CMK (cell line): Measurements from ENCODE around the gene B3GAT1.

Experiments used
- DNase-seq: peaks from one replicate; pipeline ENCODE4 v3.0.0-alpha.2; 2010; ENCODE audit warnings: low read depth

The B3GAT1 gene

DNA sequence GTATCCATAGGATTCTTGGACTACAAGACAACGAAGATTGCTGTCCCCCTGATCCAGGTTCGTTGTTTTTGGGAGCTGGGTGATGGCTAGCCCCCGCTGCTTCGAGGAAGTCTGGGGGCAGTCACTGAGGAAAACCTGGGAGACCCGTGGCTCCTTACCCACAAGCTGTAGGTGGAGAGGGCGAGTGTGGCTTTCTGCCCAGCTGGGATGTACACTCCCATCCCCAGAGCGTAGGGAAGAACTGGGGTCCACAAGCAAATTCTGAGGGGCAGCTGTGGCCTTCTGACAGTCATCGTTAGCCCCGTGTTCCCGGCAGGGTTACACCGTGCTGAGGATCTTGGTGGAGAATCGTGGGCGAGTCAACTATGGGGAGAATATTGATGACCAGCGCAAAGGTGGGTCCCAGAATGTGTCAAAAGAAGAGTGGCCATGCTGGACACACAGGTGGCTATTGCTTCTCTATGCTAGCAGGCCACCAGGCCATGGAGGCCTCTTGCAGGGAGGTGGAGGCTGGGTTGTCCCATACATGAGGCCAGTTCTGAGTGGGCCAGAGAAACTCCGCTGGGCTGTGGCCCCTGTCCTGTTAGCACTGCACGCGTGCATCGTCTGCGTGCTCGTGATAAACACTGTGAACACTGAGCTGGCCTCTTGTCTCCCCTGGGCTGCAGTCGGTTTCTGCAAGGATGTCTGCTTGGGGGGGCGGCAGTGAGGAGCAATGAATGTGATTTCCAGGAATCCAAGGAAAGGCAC lies 40.4 kb downstream of the B3GAT1 start:
- DNase-seq, result no peak

DNA sequence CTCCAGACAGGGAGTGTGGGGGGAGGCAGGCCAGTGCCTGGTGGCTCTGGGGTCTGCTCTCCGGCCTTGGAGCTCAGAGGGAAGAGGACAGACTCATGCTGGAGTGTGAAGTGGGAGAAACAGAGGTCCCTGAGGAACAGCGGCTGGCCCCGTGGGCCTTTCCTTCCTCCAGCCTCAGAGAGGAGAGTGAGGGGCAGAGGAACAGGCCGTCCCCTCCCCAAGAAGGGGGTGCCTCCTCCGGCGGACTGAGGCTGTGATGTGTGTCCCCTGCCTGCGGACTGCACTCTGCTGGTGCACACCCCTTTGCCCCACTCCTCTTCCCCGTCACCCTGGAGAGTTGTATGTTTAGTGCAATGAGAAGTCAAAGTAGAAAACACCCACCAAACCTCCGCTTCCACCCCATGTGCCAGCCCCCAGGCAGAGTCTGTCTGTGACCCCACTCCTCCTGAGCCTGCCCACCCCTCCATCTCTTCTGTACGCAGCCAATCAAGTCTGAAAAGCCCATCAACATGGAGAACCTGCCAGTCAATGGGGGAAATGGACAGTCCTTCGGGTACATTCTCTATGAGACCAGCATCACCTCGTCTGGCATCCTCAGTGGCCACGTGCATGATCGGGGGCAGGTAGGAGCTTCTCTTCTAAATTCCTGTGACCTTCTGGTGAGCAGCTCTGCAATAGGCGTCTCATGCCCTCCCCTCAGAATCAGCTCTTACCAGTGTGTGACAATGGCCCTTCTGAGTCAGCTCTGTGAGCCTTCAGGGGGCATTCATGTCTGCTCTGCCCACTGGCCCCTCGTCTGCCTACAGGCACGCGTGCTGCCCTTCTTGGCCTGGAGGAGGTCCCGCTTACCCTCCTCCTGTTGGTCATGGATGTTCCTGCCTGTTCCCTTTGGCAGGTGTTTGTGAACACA lies 41.3 kb downstream of the B3GAT1 start:
- DNase-seq, result no peak

DNA sequence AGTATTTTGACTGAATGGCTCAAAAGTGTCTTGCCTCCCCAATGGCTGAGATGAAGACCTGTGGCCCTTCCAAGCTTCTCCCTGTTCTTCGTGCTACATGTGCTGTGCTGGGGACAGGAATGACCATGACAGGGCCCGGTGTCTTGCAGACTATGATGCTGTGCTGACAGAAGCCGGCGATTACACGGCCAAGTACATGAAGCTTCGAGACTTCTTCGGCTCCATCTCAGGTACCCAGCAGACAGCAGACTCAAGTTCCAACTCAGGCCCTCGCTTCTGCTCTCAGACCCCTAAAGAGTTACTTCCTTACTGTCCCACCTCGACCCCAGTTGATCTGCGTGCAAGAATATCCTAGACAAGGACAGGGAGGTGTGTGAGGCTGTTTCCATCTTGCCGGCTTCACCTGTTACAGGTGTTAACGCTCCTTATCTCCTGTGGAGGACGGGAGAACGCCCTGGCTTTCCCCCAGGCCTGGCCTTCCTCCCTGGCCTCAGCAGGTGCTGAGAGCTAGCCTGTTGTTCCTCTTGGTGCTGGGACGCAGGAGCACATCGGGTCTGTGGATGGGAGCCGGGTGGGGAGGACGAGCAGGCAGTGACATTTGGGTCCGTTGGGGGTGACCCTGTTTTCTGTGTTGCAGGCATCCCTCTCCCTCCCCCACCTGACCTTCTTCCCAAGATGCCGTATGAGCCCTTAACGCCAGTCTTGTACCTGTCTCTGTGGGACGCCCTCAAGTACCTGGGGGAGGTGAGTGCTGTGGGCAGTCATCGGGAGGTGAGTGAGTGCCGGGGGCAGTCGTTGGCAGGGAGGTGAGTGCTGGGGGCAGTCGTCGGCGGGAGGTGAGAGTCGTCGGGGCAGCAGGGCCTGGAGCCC lies 42.2 kb downstream of the B3GAT1 start:
- no peak for DNase-seq

DNA sequence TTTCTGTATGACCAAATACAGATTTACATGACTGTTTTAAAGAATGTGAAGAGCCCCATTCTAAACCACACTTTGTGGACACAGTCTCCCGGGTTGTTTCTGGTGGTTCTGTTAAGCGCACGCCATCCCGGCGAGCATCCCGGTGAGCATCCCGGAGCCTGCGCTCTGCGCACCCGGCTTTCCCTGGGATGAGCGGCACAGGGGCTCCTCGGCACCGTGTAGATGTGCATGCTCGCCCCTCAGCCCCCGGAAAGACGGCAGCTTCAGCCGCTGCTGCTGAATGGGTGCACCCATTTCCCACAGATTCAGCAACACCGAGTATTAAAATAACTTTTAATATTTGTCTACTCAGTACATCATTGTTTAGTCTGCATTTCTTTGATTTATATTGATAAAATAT lies 44.3 kb downstream of the B3GAT1 start:
- DNase-seq, result no peak

DNA sequence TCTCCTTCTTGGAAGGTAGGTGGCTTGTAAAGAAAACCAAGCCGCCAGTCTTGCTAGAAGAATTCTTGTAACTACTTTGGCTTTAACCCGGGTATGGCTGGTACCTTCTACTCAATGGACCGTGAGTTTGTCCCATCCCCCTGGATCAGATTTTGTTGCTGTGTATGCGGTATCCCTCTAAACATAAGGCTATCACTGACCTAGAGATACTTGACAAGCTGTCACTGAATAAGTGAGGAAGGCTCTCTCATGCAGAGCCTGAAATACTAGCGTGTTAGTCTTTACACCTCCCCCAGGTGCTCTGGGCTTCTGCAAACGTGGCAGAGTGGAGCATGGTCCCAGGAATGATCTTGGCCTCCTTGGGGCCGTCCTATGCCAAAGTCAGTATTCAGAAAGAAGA lies 45.8 kb downstream of the B3GAT1 start:
- DNase-seq, result no peak

DNA sequence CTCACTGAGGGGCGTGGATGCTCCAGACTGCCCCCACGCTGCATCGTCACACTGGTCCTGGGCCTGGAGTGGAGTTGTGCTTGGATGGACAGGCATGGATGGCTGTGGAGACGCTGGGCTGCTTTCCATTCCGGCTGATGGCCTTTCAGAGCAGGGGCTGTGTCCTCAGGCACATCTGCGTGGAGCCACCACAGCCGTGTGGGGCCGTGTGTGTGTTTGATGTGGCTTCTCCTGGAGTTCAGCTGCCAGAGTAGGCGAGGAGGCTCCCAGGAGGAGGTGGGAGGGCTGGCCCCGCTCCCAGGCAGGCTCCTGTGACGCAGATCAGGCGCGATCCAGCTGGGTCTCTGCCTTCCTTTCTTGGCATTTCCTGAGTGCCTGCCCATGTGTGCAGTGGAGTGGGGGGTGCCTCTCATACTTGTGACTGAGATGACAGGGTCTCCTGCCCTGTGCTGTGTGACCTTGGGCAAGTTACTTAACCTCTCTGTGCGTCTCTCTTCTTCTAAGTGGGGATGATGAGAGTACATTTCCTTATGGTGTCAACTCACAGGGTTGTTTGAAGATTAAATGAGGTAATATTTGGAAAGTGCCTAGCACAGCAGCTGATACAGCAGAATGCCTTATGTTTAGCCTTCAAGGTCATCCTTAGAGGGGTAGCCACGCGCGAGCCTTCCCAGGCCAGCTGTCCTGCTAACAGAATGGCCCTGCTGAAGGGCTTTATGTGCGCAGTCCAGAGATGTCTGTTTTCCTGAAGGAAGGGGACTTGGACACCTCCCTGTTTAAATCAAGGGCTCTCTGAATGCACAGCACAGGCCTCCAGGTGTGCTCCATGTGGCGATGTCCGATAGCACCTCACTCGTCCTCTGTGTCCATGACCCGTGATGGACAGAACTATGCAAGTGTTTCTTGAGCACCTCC lies 46.8 kb downstream of the B3GAT1 start:
- no peak for DNase-seq

DNA sequence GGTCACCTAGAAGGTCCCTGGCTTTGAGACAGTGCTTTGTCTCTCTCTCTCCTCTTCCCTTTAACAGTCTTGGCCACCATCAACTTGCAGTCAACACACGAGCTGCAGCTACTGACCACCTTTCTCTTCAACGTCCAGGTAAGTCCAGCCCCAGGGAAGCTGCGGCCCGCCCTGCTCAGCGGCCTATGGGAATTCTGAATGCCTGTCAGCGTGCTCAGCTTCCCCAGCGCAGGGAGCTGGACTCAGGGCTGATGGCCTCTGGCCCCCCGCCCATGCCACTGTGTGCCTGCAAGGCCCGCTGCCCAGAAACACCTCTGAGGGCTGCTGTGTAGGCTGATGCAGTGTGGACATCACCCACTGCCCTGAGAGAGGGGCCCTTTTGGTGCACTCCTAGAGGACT lies 47.8 kb downstream of the B3GAT1 start:
- DNase-seq, result no peak

DNA sequence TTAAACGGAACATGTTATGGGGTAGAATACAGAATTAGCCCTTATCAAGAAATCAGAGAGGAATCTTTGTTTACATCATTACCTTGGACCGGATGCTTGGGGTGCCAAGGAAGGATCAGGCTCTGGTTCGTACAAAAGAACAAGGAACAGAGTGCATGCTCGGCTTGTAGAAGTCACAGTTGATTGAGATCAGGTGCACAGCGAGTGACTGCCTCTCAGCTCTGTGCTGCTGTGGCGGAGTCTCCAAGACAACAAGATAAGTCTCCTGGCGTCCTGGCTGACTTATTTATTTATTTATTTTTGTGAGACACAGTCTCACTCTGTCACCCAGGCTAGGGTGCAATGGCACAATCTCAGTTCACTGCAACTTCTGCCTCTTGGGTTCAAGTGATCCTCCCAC lies 48.5 kb downstream of the B3GAT1 start:
- no peak for DNase-seq

DNA sequence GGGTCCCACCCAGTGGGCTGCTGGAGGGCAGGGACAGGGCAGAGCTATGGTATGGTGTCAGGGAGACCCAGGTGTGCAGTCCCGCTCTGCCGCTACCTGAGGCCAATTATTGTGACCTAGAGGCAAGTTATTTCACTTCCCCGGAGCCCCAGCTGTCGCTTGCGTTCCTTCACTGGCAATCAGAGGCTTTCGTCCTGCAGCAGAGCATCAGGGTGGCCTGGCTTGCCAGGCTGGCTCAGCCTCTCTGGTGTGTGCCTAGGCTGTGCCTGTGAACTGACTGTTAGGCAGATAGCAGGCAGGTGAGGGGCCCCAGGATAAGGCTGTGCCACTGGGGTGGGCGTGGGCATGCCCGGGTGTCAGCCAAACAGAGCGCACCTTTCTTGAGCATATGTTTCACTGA lies 48.9 kb downstream of the B3GAT1 start:
- no peak for DNase-seq

DNA sequence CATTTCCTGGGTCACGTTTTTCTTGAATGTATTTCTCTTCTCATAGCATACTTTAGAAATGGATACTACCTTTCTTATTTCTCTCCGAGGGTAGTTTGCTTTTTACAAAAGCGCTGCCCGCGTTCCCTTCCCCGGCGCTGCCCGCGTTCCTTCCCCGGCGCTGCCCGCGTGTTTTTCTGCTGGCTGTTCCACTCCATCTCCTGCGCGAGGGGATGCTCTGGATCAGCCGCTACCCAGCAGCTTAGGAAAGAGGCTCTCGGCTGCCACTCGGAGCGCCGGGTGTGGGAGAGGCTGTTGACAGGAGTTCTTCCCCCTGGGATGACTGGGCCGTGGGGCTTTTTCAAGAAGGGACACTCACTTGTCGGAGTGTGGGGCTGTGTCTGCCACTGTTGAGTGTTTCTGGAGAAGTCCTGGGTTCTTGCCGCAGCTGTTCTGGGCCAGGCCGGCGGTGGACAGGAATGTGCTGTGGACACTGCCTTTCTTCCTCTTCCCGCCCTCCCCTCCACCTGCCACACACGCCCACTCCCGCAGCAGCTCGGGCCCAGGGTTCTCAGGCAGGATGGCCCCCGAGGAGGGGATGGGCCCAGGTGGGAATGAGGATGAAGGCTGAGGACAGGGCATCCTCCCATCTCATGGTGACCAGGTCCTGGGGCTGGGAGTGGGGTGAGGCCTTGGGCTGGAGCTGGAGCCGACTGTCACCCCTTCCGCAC lies 49.7 kb downstream of the B3GAT1 start:
- DNase-seq, result no peak

DNA sequence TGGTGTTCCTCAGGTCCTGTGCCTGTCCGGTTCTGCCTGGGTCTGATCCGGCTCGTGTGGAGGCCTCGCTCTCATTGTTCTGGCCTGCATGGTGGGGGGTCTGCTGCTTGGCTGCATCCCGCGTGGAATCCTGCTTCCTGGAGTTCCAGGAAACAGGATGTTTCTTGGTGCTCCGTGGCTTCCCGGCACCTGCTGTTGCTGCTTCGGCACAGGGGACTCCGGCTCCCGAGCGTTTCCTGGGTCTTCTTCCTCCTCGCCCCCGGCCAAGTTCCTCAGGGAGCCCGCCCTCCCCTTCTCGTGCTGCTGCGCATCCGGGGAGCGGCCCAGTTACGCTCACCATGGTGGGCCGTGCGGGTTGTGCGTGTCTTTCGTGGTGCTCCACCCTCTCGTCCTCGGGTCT lies 50.4 kb downstream of the B3GAT1 start:
- no peak for DNase-seq

DNA sequence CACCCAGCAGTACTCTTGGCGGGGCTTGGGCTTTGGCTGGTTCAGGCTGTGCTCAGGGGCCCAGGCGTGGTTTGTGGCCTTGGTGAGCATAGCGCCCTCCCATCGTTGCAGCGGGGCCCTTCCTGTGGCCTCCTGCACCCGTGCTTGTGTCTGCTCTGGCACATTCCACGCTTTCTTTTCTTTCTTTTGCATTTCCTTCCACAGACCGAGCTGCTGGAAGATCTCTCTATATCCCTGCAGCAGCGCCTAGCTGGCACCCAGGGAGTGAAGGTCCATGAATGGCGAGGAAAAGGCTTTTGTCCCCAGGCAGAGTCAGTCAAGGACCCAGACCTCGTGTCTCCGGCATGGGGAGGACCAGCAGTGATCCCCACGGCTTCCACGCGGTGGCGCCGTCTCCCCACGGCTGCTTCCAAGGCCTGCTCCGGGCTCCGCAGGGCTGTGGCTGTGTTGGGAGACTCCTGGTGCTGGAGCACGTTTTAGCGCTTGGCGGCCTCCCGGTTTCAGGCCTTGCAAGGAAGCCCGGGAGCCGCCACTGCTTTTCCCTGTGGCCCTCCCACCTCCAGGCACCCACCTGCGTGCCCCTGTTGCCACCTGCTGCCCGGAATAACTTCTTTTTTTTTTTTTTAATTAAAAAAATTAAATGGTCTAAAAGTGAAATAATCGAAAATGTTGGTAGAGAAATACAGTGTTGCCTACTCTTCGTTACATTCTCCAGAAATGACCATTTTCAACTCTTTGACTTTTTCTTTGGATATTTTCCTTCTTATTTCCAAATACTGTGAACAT lies 51.8 kb downstream of the B3GAT1 start:
- peak; percentile 47 for DNase-seq

DNA sequence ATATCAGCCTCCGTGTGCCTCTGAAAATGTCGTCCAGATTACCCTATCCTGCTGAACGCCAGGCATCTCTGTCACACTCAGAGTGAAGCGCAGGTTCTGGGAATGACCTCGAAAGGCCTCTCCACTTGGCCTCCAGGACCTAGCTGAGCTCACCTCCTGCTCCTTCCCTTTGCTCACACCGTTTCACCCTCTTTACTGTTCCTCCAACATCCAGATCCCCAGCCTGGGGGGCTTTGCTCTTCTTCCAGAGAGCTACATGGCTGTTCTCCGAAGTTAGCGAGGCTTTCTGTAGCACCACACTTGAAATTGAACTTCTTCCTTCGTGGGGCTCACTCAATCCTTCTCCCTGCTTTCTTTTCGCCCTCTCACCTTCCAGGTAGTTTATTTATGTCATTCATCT lies 52.4 kb downstream of the B3GAT1 start:
- DNase-seq, result no peak

DNA sequence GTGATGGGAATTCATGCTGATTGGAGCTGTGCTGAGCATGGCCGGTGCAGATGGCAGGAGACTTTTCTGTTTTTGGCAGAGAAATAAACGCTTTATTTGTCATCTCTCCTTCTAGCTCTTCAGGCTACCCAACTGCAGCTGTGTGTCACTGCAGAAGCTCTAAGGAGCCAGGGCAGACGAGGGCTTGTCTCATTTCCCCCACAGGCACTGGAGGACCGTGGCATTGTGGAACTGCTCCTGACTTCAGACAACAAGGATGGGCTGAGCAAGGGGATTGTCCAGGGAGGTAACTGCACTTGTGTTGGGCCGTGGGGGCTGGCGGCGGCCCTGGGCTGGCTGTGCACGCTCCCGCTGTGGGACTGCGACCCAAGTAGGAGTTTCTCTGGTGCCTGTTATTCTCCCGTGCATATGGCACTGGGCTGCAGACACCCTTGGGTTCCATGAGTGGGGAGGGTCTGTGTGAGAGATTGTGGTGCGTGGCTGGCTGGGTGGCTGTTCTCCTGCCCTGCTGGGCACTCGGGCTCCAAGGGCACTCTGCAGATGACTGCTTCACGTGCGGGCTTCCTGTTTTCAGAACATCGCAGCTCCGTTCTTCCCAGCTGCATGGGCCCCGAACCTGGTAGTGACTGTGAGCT lies 53.1 kb downstream of the B3GAT1 start:
- no peak for DNase-seq

DNA sequence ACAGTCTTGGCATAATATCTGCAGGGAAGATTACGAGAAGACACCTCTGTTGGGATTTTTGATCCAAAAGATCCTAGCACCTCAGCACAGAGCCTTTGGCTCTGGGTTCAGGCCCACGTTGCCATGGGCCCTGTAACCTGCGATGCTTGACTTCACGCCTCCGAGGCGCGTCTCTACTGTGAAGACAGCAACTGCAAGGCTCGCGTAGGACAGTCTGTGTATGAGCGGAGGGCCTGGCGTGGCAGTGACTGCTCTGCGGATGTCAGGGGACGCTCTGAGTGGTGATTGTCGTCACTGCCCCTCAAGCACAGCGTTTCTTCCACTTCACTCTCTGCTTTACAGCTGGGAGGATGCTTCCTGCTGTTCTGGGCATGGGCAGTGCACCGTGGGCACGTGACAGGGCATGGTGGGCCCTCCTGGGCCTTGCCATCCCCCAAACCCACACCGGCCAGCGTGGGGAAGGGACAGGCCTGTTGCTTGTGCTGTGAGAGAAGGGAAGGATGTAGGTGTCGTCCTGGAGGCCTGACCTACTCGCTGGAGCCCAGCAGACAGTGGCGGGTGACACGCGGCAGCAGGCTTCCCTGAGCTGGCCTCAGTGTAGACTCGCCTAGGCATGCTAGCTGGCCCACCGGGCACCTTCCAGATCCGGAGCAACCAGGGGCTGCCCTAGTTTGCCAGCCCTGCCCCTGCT lies 53.7 kb downstream of the B3GAT1 start:
- no peak for DNase-seq

DNA sequence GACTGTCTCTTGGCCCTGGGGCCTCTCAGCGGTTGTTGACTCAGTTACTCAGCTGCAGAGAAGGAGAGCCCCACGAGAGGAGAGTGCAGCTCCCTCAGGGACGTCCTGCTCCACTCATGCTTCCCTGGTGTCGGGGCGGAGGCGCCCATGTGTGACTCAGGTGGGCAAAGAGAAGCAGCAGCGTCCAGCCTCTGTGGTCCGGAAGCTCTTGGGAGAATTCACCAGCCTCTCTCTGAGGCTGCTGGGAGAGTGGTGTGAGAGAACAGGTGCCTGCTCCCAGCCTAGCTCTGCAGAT lies 54.5 kb downstream of the B3GAT1 start:
- no peak for DNase-seq

DNA sequence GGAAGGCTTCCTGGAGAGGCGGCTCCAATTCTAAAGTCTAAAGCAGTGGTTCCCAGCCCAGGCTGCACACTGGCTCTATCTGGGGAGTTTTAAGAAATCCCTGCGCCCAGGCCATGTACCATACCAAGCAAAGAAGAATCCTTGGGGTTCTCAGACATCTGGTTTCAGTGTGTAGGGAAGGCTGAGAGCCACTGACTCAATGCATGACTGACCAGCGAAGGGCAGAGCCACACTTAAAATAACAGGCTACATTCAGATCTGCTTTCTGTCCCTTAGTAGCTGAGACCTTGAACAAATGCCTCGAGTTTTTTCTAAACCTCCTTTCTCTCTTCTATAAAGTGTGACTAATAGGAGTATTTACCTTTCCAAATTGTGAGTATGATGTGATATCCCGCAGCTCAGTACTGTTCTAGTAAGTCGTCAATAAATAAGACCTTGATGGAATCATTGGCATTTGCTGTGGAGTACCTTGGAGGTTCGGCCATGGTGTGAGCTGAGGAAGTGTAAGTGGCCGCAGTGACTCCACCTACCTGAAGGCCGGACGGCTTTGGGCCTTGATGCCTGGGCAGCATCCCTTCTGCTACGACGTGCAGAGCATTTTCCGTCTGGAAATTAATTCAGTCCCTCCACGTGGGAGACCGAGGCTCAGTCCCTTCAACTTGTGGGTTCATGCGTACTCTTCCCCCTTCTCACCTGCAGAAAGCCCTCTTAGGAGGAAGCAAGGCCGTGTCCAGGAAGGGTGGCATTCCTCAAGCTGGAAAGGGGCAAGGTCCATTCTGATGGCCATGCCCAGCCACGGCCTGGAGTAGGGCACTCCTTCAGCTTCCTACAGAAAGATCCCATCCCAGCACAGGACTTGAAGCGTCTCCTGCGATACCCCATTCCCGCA lies 55.1 kb downstream of the B3GAT1 start:
- DNase-seq, result no peak

DNA sequence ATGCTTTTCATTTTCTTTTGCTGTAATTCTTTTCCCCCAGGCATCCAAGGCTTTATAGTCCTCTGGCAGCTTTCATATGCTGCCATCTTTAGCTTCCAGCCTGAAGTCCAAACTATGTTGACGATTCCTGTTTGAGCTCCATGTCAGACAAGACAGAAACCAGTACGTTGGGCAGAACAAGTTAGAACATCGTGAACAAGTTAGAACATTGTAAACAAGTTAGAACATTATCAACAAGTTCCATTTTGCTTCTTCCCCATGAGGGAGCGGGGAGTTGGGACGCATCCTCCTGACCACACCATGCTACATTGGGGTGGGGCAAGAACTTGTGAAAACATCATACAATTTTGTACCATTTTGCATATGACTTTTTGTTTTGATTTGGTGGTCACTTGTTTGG lies 56.4 kb downstream of the B3GAT1 start:
- no peak for DNase-seq
